ENCODE measurements around the gene BCOR.

GRCh38 chrX:40093586-40093985 is 4.2 kb downstream of the BCOR start:
- TF ChIP-seq CTCF (conservative IDR thresholded peaks at IDR 0.05) (no peak), EZH2 (IDR thresholded peaks at IDR 0.05; ENCODE audit: low read depth) (no peak)

All from PC-9 (cell line).